Measurements from ENCODE around the gene SERPINA12.

DNA sequence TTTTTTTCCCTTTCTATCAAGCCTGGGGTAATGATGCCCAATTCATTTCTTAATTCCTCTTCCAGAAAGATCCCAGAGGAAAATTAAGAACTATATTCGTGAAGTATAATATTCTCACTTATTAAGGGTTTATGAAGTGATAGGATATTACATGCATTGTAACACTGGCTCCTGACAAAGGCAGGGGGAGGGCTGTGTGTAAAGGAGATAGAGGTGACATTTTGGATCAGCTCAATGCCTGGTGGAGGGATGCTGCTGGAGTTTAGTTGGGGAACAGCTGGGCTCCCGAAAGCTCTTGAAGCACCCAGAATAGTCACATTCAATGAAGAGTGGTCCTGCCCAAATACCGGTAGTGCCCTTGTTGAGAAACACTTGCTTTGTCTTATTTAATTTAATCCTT lies 57.4 kb downstream of the SERPINA12 start:
- no peak for TF ChIP-seq REST (IDR thresholded peaks at IDR 0.05; ENCODE audit: low read depth, low read length)
- TF ChIP-seq EP300 (IDR thresholded peaks at IDR 0.05; ENCODE audit: borderline replicate concordance in 1 of 2, control insufficient read depth in 1 of 2, low read depth in 2 of 2, low read length in 2 of 2): no peak
- TF ChIP-seq YY1 (IDR thresholded peaks at IDR 0.05; ENCODE audit: low read depth, low read length): no peak
- no peak for TF ChIP-seq CREB1 (IDR thresholded peaks at IDR 0.05; ENCODE audit: low read depth)
- no peak for TF ChIP-seq CTCF (IDR thresholded peaks at IDR 0.05 in 2 of 3, conservative IDR thresholded peaks at IDR 0.05 in 1 of 3; ENCODE audit: control insufficient read depth in 2 of 3, extremely low read depth in 1 of 3, insufficient read depth in 1 of 3, low read depth in 3 of 3, low read length in 3 of 3)
- no peak for TF ChIP-seq SREBF2 (IDR thresholded peaks at IDR 0.05; ENCODE audit: low read length)

Data from GM12878 (cell line).